ENCODE measurements around the gene CES1.
A peak's percentile ranks its signal among the peaks of the same experiment; 100 is the strongest.
"Not testable (repeated sequence)": the region's sequence is repeated elsewhere in the genome, so short reads cannot be mapped to it uniquely, and the experiment has no call there.

The CES1 gene

DNA sequence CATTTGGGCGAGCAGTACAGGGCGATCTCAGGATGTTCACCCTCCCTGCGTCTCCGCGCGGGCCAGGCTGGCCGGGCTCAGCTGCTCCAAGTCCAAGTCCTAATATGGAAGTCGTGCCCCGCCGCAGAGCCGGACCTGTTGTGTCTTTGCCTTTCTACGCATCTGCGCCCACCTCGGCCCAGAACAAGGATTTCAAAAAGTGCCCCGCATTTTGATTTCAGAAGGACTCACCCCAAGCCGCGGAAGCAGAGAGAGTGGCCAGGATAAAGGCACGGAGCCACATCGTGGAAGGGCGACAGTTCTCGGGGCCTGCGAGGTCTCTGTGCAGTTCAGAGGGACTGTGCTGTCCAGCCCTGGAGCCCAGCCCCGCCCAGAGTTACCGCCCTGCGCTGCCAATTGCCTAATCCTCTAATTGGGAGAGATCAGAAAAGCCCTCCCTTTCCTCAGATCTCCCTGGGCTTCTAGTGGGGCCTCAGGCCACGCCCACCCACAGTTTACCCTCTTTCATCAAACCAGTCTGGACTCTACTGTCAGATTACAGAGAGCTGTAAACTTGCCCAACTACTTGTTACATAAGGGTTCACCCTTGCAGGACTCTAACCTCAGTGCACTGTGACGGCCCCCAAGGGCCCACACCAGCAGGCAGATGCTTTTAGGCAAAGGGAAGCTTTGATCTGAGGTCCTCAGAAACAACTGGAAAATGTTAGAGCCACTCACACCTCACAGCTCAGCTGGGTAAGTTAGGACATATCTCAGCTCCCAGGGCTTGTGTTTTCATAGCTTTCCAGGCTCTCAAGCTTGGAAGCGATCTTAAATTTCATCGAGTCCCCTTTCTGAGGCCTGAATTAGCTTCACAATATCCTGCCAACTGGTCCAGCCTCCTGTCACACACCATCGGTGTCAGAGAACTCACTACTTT, at the start of gene CES1:
Gene CES1, minus strand, starts transcription at position 324 of the 919 bp plus-strand sequence. Its CDS starts 41 bp downstream, at position 283.
- no peak for DNase-seq

DNA sequence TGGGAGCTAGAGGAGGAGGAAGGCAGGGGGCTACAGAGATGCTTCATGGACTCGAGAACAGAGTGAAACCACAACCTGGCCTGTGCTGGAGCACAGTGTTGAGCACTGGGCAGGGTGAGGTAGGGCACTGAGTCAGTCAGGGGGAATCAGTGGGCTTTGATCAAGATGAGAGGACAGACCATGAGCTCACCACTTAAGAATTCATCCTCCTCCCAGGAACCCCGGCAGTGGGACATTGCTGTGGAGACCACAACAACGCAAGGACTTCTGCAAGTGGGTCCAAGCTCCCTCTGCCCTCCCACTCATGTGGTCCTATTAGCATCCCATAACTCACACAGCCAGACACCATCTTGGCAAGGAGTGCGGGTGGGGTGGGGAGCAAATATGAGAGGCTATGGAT, 44.0 kb upstream of the CES1 start:
- no peak for DNase-seq

DNA sequence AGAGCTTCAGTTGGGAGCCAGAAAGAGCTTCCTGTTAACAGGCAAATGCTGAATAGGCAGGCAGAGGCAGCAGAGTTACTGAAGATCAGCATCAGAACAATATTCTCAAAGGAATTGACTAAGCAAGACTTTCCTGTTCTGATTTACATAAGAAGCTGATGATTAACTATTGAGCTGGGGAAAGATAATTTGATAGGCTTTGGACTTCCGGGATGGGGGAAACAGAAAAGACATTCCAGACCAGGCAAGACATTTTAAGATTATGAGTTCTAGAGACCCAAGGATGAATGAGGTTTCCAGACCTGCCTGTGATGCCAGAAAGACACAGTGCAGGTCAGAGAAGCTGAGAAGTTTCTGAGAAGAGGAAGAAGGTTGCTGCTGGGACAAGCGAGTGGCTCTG, 42.4 kb upstream of the CES1 start, which contains the start of gene CES5A:
Gene CES5A, minus strand, starts transcription at position 101 of the 400 bp plus-strand sequence. CDS start 152 bp downstream, outside the sequence.
- DNase-seq: no peak

DNA sequence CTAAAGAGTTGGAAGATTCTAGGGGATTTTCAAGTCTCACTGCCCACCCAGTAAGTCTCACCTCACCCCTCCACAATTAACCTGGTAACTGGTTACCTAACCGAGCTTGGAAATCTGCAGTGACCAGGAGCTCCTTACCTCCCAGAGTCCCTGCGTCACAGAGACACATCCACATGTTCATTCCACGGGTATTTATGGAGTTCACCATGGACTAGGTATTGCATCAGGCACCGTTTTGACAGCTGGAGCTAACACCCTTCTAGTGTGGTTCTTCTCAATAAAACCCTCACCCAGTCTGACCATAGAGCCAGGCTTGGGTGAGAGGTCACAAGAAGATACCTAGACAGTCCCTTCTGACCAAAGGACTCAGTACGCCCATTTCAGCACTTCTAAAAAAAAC, 40.2 kb upstream of the CES1 start:
- no peak for DNase-seq

DNA sequence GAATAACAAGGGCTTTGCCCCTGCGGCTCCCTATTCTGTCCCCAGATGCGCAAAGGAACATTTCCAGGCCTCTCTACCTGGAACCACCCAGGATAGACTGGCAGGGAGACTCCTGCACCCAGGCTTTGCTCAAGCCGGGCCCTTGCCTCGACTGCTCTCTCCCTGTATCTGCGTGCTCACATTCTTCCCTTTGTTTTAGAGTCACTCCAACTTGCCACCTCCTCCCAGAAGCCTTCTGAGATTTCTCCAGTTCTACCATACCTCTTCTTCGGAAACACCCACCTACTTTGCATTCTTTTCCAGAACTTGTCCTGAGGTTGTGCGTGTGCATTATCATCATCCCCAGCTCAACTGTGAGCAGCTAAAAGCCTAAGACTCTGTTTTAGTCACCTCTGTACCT, 39.2 kb upstream of the CES1 start:
- DNase-seq: no peak

DNA sequence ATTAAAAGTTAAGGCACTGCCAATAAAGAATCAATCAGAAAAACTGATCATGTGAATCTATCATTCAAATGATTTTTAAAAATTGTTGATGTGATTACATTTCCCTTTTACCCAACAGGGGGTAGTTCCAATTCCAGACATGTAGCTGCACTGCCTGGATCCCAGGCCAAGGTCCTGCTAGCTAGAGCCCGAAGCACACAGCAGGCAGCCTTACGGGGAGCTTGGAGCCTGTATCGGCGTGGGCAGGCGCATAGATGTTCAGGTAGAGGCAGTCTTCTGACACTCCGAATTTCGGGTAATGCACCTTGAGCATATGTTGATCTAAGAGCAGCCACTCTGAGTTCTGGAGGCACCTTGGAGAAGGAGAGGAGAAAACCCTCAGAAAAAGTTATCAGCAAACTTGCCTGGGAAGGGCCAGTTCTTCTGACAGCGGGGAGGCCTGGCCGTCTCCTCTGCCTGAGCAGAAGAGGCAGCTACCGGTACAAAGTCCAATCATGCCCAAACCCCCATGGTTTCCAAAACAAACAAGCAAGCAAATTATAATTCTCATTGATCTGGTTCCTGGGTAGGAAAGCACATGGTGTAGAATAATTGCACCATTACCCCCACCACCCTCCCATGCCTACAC, 38.6 kb upstream of the CES1 start:
- DNase-seq: no peak

DNA sequence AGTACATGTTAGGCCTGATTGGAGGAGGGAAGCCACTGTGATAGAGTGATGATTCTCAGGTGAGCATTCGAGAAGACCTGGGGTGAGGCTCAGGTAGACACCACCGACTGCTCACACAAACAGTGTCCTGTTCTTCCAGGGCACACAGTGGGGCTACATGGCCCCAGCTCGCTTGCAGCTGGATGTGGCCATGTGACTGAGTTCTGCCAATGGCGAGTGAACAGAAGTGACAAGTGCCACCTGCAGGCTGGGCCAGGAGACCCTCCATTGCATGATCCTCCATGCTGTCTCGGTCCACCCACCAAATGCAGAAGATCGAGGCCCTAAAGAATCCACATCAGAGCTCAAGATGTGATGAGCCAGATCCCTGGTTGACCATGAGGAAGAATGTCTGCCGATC, 36.1 kb upstream of the CES1 start:
- DNase-seq: no peak

DNA sequence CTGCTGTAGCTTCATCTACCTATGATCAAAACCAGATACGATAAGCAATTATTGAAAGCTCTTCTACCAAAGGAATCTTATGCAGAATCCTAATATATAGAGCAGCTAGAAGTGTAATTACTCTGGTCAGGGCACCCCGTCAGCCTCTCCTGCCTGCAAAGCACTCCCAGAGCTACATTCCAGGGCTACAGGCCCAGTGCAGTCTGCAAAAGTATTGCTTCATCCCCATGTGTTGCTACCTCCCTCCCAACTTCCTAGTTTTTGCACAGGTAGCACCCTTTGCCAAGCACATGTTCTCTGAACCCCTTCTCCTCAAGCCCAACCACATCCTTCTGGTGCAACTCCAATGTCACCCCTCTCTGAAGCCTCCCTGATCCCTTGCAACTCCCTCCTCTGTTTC, 35.2 kb upstream of the CES1 start:
- DNase-seq: no peak

DNA sequence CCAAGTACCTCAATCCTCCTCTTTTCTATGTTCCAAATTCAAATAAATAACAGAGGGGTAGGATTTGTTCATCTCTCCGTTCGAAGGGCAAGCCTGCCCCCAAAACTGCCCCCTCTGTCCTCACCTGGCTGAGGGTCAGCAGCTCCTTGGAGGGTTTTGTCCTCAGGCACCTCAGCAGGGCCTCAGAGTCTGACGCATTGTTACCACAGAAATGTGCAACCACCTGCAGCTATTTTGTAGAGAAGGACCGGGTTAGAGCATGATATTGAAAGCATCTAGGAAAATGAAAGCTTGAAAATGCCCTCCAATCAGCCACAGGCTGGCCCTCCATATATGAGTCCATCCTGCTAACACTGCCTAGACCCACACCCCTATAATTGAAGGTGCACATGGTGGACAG, 28.4 kb upstream of the CES1 start:
- DNase-seq: no peak

DNA sequence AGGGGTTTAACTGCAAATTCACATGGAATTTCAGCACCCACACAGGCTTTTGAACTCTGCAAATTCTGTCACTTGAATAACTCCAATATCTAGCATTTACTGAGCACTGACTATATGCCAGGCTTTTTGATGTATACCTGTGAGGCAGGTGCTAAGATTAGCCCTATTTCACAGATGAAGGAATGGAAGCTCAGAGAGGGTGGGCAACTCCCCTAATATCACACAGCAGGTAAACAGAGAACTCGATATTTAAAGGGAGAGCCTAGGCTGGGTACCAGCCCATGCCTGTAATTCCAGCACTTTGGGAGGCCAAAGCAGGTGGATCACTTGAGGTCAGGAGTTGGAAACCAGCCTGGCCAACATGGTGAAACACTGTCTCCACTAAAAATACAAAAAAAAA, 24.8 kb upstream of the CES1 start:
- not testable (repeated sequence) for DNase-seq

DNA sequence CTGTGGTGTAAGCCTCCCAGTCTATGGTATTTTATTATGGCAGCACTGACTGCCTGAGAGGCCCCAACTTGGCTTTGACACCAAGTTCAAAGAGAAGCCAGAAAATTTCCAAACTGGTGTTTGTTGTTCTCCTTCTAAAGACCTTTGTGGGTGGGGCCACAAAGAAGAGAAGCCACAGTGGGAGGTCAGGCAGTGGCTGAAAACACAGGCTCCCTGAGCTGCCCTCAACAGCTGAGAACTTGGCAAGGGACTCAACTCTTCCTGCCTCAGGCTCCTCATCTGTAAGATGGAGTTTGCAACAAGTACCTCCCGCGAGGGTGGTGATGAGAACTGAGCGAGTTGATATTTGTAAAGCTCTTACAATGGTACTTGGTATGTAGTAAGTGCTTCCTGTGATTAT, 24.1 kb upstream of the CES1 start:
- DNase-seq: no peak

DNA sequence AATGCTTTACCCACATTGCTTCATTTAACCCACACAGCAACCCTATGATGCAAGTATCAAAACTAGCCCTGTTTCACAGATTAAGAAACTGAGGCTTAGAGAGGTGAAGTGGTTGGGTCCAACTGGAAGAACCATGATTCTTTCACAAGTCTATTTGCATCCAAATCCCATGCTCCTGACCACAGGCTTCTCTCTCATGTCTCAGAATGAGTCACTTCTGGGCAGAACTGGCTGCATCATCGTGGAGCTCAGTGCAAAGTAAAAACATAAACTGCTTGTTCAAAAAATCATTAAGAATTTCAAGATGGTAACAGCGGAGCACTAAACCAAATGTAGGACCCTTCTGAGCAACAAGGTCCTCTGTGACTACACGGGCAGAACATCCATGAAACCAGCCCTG, 20.2 kb upstream of the CES1 start:
- no peak for DNase-seq

DNA sequence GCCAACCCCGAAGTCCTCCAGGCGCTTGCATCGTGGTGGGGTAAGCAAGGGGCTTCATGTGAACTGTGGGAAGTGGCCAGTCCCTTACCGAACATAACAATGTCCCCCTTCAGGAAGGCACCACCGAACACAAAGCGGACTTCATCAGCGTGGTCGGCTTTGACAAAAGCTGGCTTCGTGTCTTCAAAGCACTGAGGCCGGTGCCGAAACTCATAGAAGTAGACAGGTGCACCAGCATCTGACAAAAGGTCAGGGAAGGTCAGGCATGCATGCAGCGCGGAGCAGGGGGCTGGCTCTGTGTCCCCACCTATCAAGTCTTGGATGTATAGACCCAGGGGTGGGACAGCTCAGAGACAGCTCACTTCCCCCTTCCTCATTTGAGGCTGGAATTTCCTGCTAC, 16.6 kb upstream of the CES1 start:
- DNase-seq: no peak

DNA sequence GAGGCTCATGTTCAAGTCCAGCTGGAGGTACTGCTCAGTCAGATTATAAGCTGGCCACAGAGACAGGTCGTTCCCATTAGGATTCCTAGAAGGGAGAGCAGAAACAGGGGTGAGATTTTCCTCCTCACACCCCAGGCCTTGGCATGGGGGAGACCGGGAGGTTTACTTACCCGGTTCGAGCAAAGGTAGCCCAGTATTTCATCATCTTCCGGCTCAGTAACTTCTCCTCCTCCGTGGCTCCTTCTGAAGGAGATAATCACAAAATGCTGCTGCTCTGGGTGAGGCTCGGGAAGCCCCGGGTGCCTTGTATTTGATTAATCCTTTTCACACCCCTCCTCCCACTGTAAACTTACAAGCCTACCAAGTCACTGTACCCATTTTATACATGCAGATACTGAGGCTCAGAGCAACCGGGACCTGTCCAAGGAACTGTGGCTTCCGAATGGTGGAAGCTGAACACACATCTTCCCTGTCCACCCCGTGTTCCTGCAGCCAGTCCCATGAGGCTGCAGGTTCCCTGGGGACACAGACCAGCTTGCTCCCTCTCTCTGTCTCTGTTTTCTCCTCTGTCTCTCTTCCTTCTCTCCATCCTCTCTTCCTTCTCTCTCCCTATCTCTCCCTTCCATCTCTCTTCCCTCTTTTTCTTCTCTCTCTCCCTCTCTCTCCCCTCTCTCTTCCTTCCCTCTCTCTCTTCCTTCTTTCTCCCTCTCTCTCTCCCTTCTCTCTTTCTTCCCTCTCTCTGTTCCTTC, 13.9 kb upstream of the CES1 start:
- DNase-seq: no peak

DNA sequence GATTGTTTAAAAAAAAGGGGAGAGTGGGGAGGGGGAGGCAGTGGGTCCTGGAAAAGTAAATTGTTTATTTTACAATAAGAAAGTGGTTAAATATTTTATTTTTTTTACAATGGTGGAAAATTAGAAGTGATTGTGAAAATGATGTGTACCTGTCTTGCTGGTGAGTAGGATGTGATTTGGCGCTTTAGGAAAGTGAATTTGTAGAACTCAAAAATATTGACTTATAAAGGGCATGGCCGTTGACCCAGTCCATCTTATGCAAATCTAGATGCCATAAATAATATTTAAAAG, 10.2 kb upstream of the CES1 start:
- no peak for DNase-seq

DNA sequence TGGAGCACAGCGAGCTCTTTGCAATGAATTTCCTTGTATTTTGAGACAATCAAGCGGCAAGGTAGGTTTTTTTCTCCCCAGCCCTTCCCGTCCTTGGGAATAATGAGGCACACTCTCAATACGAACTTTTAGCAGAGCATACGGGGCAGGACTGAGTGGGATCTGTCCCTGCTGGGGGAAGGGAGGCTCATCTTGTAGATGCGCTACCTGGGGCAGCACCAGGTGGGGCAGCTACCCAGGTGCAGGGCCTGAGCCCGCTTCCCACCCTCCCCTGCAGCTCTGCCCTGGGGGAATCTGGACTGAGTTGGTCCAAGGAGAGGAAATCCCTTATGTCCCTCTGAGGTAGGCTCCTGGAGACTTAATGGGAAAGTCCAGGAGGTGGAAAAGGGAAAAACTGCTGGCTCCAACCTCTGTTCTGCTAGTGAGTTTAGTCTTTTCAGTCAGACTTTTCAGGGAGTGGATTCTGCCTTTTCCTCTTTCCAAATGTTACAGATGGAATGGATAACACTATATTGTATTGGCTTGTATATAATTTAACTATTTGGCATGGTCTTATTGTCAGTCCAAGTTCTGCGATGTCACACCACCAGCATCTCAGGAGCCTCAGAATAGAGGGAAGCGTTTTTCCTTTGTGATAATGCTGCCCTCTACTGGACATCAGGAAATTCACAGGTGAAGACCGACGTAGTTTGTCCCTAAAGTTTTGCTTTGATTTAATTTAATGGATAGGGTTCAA, 9.6 kb upstream of the CES1 start:
- peak; percentile 11 to 67 for DNase-seq

DNA sequence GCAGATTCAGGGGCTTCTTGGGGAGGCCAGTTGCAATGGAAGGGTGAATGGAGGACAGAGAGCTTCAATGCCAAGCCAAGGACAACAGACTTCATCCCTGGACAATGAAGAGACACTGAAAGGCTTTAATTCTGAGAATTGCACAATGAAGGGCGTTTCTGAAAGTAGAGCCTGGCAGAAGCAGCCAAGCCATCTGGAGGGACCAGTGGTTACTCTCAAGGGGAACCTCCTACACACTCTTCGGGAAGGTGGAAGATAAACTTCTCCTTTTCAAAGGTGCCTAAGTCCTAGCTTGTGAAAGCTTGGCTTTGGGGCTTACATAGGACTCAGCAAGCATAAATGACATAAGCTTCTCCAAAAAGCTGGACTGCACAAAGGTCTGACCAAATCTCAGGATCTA, 6.2 kb upstream of the CES1 start:
- DNase-seq: no peak

DNA sequence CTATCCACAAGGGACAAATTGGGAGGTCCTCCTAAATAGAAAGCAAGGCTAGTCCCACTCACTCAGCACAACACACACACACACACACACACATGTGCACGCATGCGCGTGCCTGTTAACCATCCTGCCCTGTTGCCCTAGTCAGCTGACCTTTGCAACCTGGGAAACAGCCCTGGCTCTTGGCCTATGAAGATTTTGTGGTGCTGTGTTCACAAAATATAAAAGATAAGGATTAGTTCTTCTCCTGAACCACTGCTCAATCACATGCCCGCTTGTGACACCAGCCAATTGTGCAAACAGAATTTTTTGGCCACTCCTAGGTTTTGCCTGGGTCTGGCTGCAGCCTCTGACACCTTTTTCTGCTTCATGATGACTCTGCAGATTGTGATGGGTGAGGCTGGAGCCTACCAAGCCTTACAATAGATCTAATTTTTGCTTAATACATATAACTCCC, 3.3 kb upstream of the CES1 start:
- no peak for DNase-seq

DNA sequence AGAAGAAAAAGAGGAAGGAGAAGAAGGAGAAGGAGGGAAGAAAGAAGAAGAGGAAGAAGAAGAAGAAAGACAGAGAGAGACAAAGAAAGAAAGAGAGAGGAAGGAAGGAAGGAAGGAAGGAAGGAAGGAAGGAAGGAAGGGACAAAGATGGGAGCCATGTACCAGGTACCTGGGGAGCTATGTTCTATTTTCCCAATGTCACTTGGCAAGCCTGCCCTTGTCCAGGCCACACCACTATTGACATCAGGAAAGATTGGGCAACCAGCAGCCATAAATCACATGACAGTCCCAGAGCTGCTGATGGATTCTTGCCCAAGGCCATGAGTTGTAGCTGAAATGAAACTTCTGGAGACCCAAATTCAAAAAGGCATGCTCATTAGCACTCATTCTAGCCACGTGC, 2.7 kb upstream of the CES1 start:
- no peak for DNase-seq

DNA sequence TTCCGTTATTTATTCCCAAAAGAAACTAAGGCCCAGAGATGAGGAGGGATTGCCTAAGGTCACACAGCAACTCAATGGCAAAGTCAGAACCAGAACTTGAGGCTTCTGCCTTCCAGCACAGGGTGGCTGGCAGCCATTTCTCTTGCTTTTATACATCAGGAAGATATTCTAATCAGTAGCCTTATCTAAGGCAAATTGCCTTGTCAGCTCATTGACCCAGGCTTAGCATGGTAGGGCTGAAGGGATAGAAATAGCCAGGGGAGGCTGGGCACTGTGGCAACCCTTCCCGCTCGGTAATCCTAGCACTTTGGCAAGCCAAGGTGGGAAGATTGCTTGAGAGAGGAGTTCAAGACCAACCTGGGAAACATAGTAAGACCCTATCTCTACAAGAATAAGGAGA, 2.3 kb upstream of the CES1 start:
- not testable (repeated sequence) for DNase-seq

DNA sequence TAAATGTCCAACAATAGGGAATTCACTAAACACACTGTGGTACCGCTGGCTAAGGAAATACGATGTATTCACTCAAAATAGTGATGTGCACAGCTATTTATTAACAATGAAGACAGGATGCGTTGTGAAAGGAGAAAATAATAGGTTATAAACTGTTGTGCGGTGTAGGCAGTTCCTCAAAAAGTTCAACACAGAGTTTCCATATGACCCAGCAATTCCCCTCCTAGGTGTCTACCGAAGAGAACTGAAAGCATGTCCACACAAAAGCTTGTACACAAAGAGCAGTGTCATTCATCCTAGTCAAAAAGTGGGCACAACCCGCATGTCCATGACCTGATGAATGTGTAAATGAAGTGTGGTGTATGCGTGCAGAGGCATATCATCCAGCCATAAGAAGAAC, 1.2 kb upstream of the CES1 start:
- DNase-seq: no peak

DNA sequence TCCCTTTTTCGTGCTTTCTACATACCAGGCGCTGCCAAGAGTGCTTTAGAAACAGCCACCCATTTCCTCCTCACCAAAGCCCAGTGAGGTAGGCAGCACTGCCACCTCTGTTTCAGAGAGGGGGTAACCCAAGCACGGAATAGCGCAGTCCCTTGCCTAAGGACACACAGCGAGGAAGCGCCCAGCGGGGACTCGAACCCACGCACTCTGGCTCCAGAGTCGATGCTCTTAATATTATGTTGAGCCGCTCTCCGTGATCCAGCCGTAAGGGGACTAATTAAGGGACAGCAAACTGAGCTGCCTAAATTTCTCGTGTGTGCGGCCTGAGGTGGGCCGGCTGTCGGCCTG, 497 bp downstream of the CES1 start:
- DNase-seq: no peak

DNA sequence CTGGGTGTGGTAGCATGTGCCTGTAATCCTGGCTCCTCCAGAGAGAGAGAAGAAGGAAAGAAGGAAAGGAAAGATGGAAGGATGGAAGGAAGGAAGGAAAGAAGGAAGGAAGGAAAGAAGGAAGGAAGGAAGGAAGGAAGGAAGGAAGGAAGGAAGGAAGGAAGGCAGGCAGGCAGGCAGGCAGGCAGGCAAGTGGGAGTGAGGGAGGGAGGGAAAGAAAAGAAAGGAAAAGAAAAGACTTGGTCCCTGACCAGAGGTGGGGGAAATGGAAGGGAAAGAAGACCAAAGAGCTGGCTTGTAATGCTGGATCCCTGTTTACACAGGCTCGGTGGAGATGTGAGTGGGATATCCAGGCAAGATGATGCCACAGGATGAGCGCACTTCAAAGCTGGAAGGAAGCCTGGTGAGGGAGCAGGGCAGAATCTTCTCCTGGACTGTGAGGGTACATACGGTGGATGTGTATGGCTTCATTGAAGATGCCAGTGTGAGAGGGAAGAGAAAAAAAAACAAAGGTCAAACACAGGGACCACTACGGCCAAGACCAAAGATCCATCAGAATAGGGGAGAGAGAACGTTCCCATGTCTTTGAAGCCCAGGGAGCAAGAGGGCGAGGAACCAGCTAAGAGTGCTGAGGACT, 2.1 kb downstream of the CES1 start:
- DNase-seq: no peak
